Right hindlimb (tissue), 1 donor: ENCODE data around the gene TMEM106C.

Source experiments
- DNase-seq: peaks from one replicate; pipeline ENCODE4 v3.0.0-alpha.2; 2018

Gene TMEM106C

GRCh38 chr12:47980779-47981495 is 17.5 kb downstream of the TMEM106C start:
- no peak for DNase-seq

GRCh38 chr12:47981496-47982260 is 18.3 kb downstream of the TMEM106C start:
- peak; percentile 35 for DNase-seq

- peak; percentile 24 for DNase-seq
These were observed 18.9 kb downstream of the TMEM106C start for GRCh38 chr12:47982311-47982710.

- peak; percentile 20 for DNase-seq
These were observed 19.4 kb downstream of the TMEM106C start for GRCh38 chr12:47982770-47983169.

GRCh38 chr12:47983541-47984115 is 20.2 kb downstream of the TMEM106C start:
- peak; percentile 27 for DNase-seq

GRCh38 chr12:47984331-47984801 is 21.0 kb downstream of the TMEM106C start:
- DNase-seq: peak; percentile 18

- no peak for DNase-seq
These were observed 22.3 kb downstream of the TMEM106C start for GRCh38 chr12:47985596-47986290.

- DNase-seq: no peak
These were observed 22.9 kb downstream of the TMEM106C start for GRCh38 chr12:47986291-47986660.

GRCh38 chr12:47986832-47987231 is 23.4 kb downstream of the TMEM106C start:
- DNase-seq: no peak

GRCh38 chr12:47987411-47988072 is 24.1 kb downstream of the TMEM106C start:
- no peak for DNase-seq

- no peak for DNase-seq
These were observed 25.0 kb downstream of the TMEM106C start for GRCh38 chr12:47988073-47989022.

GRCh38 chr12:47989023-47989417 is 25.6 kb downstream of the TMEM106C start:
- no peak for DNase-seq

GRCh38 chr12:47989666-47990065 is 26.3 kb downstream of the TMEM106C start:
- no peak for DNase-seq

GRCh38 chr12:47990351-47991105 is 27.1 kb downstream of the TMEM106C start:
- DNase-seq: no peak

- DNase-seq: peak; percentile 68
These were observed 28.0 kb downstream of the TMEM106C start for GRCh38 chr12:47991106-47992061.

- no peak for DNase-seq
These were observed 29.4 kb downstream of the TMEM106C start for GRCh38 chr12:47992776-47993175.

GRCh38 chr12:47993491-47993890 is 30.1 kb downstream of the TMEM106C start:
- no peak for DNase-seq

GRCh38 chr12:47995981-47996401 is 32.6 kb downstream of the TMEM106C start:
- peak; percentile 67 for DNase-seq

- DNase-seq: no peak
These were observed 33.9 kb downstream of the TMEM106C start for GRCh38 chr12:47997321-47997720.
